Mammary epithelial cell (primary cell): ENCODE measurements around the gene RAMACL.

ENCODE experiments used
- CTCF ChIP-seq, 2 donors: IDR thresholded peaks in 1 of 2; conservative IDR thresholded peaks in 1 of 2; 2 replicates each; pipeline ENCODE4 v1.5.1; 2011 to 2012; ENCODE audit warnings: inconsistent platforms in 2 of 2, low read length in 2 of 2, mild to moderate bottlenecking in 2 of 2, control low read depth in 1 of 2, low read depth in 1 of 2; ENCODE audit not compliant: insufficient read depth in 1 of 2; ENCODE audit errors: extremely low read depth in 1 of 2
- EZH2 ChIP-seq: IDR thresholded peaks from 2 replicates; pipeline ENCODE4 v1.6.1; 2012; ENCODE audit warnings: low read length, inconsistent platforms, borderline replicate concordance

- no peak for TF ChIP-seq CTCF (conservative IDR thresholded peaks at IDR 0.05 in 1 of 2, IDR thresholded peaks at IDR 0.05 in 1 of 2; ENCODE audit: extremely low read depth in 1 of 2, insufficient read depth in 1 of 2, low read depth in 1 of 2, low read length in 2 of 2)
- no peak for TF ChIP-seq EZH2
Measured at GRCh38 chr6:166538297-166539010, 48.0 kb downstream of the RAMACL start.
